T1000 (cell line): ENCODE results near the gene GOLGB1.
"Not testable (repeated sequence)": the region's sequence is repeated elsewhere in the genome, so short reads cannot be mapped to it uniquely, and the experiment has no call there.

ENCODE experiments used
- DNase-seq: peaks from one replicate; lab custom pipeline; 2025; ENCODE audit warnings: mixed read lengths; lab: John Stamatoyannopoulos, UW

GOLGB1 gene

GRCh38 chr3:121690777-121691405 is 58.6 kb downstream of the GOLGB1 start:
- DNase-seq, result no peak

- not testable (repeated sequence) for DNase-seq
These were observed 60.8 kb downstream of the GOLGB1 start for GRCh38 chr3:121688747-121689146.

- no peak for DNase-seq
These were observed 67.7 kb downstream of the GOLGB1 start for GRCh38 chr3:121681792-121682191.

GRCh38 chr3:121677141-121677540 is 72.4 kb downstream of the GOLGB1 start:
- DNase-seq, result no peak

- DNase-seq, result no peak
These were observed 78.9 kb downstream of the GOLGB1 start for GRCh38 chr3:121670676-121671075.

- DNase-seq, result no peak
These were observed 82.2 kb downstream of the GOLGB1 start for GRCh38 chr3:121667333-121667732.

GRCh38 chr3:121665488-121665887 is 84.1 kb downstream of the GOLGB1 start:
- DNase-seq, result no peak

GRCh38 chr3:121663171-121663847 is 86.2 kb downstream of the GOLGB1 start:
- no peak for DNase-seq

GRCh38 chr3:121662742-121663141 is 86.8 kb downstream of the GOLGB1 start:
- DNase-seq, result no peak

- DNase-seq, result no peak
These were observed 88.2 kb downstream of the GOLGB1 start for GRCh38 chr3:121661376-121661775.

GRCh38 chr3:121660356-121661171 is 89.0 kb downstream of the GOLGB1 start, which contains the start of gene HCLS1:
Gene HCLS1 (minus strand): TSS chr3:121660903. CDS start chr3:121658347, 2,556 bp downstream.
- DNase-seq, result no peak

- DNase-seq, result no peak
These were observed 90.0 kb downstream of the GOLGB1 start for GRCh38 chr3:121659586-121659985.

GRCh38 chr3:121658716-121659435 is 90.7 kb downstream of the GOLGB1 start:
- no peak for DNase-seq

GRCh38 chr3:121654493-121655385 is 94.8 kb downstream of the GOLGB1 start:
- DNase-seq, result no peak

GRCh38 chr3:121651684-121652083 is 97.9 kb downstream of the GOLGB1 start:
- DNase-seq, result no peak

GRCh38 chr3:121649645-121650044 is 99.9 kb downstream of the GOLGB1 start:
- DNase-seq, result no peak

- no peak for DNase-seq
These were observed 101.2 kb downstream of the GOLGB1 start for GRCh38 chr3:121648219-121648958.

GRCh38 chr3:121645054-121645453 is 104.5 kb downstream of the GOLGB1 start:
- no peak for DNase-seq

GRCh38 chr3:121642601-121643314 is 106.8 kb downstream of the GOLGB1 start:
- no peak for DNase-seq

- no peak for DNase-seq
These were observed 108.4 kb downstream of the GOLGB1 start for GRCh38 chr3:121641127-121641526.
